ENCODE measurements around the gene OR5H15. TPM values are rescaled to one million over a fixed set of nuclear protein-coding genes. Genes with fewer than 3 reads are reported as not detected.
"Not testable (repeated sequence)": the region's sequence is repeated elsewhere in the genome, so short reads cannot be mapped to it uniquely, and the experiment has no call there.

The OR5H15 gene
- total RNA-seq (ENCODE audit: unreplicated experiment): not detected
- long read RNA-seq: 0 reads

DNA sequence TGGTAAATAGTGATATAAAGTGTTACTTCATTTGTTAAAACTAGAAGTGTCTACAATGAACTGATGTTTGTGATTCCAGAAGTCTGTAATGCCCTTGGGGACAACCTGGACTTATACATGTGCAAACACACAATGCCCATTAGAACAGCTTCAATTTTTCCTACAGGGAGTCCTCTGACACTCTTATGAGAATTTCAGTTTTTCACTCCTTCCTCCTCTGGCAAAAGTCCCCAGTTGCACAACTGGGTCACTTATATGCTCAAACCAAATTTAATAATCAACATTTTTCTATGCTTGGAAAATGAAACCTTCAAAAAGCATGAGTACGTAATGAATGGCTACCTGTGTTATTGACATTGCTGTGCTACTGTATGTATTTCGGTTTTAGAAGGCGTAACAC is at the start of gene OR5H15:
Gene OR5H15 (plus strand): TSS at position 301 of the 400 bp plus-strand sequence. CDS start 2,004 bp downstream, outside the sequence.
- Mint-ChIP-seq H3K4me3 (ENCODE audit: unreplicated experiment) (no peak within 1 kb of the TSS), H3K27ac (ENCODE audit: unreplicated experiment) (no peak within 1 kb of the TSS), H3K27me3 (ENCODE audit: unreplicated experiment) (no peaks in the 10 kb centered on the region), H3K9me3 (ENCODE audit: unreplicated experiment) (no peaks in the 10 kb centered on the region), H3K36me3 (ENCODE audit: unreplicated experiment) (no peaks in the 10 kb centered on the region), H3K4me1 (ENCODE audit: low read depth, unreplicated experiment) (no peaks in the 10 kb centered on the region)
- no peak for TF ChIP-seq CTCF (IDR thresholded peaks at IDR 0.05; ENCODE audit: partially characterized antibody, unreplicated experiment)
- DNase-seq: no peak

DNA sequence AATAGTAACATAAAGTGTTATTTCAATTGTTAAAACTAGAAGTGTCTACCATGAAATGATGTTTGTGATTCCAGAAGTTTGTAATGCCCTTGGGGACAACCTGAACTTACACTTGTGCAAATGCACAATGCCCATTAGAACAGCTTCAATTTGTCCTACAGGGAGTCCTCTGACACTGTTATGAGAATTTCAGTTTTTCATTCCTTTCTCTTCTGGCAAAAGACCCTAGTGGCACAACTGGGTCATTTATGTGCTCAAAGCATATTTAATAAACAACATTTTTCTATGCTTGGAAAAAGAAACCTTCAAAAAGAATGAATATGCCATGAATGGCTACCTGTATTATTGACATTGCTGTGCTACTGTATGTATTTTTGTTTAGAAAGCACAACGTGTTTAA is 36.1 kb upstream of the OR5H15 start, which contains the start of gene OR5H1:
Gene OR5H1 (plus strand): TSS at position 301 of the 400 bp plus-strand sequence. CDS start 1,977 bp downstream, outside the sequence.
- no peak within 1 kb of the TSS for H3K27ac Mint-ChIP-seq (ENCODE audit: unreplicated experiment)
- no peak for DNase-seq
- no peaks in the 10 kb centered on the region for H3K36me3 Mint-ChIP-seq (ENCODE audit: unreplicated experiment)
- TF ChIP-seq CTCF (IDR thresholded peaks at IDR 0.05; ENCODE audit: partially characterized antibody, unreplicated experiment): no peak
- H3K27me3 Mint-ChIP-seq (ENCODE audit: unreplicated experiment): no peaks in the 10 kb centered on the region
- no peak within 1 kb of the TSS for H3K4me3 Mint-ChIP-seq (ENCODE audit: unreplicated experiment)
- H3K9me3 Mint-ChIP-seq (ENCODE audit: unreplicated experiment): no peaks in the 10 kb centered on the region
- no peaks in the 10 kb centered on the region for H3K4me1 Mint-ChIP-seq (ENCODE audit: low read depth, unreplicated experiment)

- no peaks in the 10 kb centered on the region for H3K4me1 Mint-ChIP-seq (ENCODE audit: low read depth, unreplicated experiment)
- no peak overlapping the region for H3K4me3 Mint-ChIP-seq (ENCODE audit: unreplicated experiment)
- H3K36me3 Mint-ChIP-seq (ENCODE audit: unreplicated experiment): no peaks in the 10 kb centered on the region
- no peak for DNase-seq
- no peak for TF ChIP-seq CTCF (IDR thresholded peaks at IDR 0.05; ENCODE audit: partially characterized antibody, unreplicated experiment)
- H3K9me3 Mint-ChIP-seq (ENCODE audit: unreplicated experiment): no peaks in the 10 kb centered on the region
- H3K27me3 Mint-ChIP-seq (ENCODE audit: unreplicated experiment): no peaks in the 10 kb centered on the region
- H3K27ac Mint-ChIP-seq (ENCODE audit: unreplicated experiment): no peak overlapping the region
Measured at GRCh38 chr3:98136631-98137030, 29.9 kb upstream of the OR5H15 start.

DNA sequence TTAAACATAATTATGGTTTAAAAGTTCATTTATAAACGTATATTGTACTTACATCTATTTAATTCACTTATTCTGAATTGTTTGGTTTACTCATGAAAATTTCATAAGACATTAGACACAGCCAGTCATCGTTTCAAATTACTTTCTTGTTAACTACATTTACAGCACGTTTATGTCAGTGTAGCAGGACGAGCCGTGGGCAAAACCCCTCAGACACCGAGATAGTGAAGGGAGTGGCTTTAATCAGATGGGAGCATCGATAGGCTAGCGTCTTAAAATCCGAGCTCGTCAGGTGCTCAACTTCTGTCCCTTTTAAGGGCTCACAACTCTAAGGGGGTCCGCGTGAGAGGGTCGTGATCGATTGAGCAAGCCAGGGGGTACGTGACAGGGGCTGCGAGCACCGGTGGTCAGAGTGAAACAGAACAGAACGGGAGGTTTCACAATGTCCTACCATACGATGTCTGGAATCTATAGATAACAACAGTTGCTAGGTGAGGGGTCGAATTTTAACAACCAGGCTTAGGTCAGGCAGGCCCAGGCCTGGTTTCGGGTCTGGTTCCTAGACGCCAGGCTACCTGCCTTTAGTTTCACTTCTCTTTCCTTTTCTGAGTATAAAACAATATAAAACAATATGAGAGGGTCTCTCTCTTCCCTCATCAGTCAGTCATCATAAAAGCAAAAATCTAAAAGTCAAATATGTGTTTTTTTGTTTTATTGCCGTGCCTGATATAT is 28.5 kb upstream of the OR5H15 start:
- H3K4me3 Mint-ChIP-seq (ENCODE audit: unreplicated experiment); H3K36me3 Mint-ChIP-seq (ENCODE audit: unreplicated experiment); H3K9me3 Mint-ChIP-seq (ENCODE audit: unreplicated experiment); H3K27me3 Mint-ChIP-seq (ENCODE audit: unreplicated experiment); DNase-seq; H3K27ac Mint-ChIP-seq (ENCODE audit: unreplicated experiment); H3K4me1 Mint-ChIP-seq (ENCODE audit: low read depth, unreplicated experiment): not testable (repeated sequence)

- Mint-ChIP-seq H3K27me3 (ENCODE audit: unreplicated experiment) (no peaks in the 10 kb centered on the region), H3K9me3 (ENCODE audit: unreplicated experiment) (no peaks in the 10 kb centered on the region), H3K4me1 (ENCODE audit: low read depth, unreplicated experiment) (no peaks in the 10 kb centered on the region), H3K27ac (ENCODE audit: unreplicated experiment) (no peak overlapping the region), H3K36me3 (ENCODE audit: unreplicated experiment) (no peaks in the 10 kb centered on the region), H3K4me3 (ENCODE audit: unreplicated experiment) (no peak overlapping the region)
- no peak for TF ChIP-seq CTCF (IDR thresholded peaks at IDR 0.05; ENCODE audit: partially characterized antibody, unreplicated experiment)
- DNase-seq: no peak
Measured at GRCh38 chr3:98140531-98140930, 26.0 kb upstream of the OR5H15 start.

Data from glutamatergic neuron (in vitro differentiated cells).